HTR-8/SVneo (cell line): ENCODE measurements around the gene RIN3.

Source experiments
- DNase-seq: peaks from one replicate; pipeline ENCODE4 v3.0.0; 2011; ENCODE audit warnings: low spot score, mixed read lengths; ENCODE audit not compliant: insufficient read length
- FAIRE-seq: peaks from 2 replicates; lab custom pipeline; 2011; peaks lifted over from hg19 to GRCh38; lab: Jason Lieb, UNC

The RIN3 gene

GRCh38 chr14:92696366-92696765 lies 182.8 kb downstream of the RIN3 start:
- FAIRE-seq: no peak

GRCh38 chr14:92698393-92698792 lies 184.8 kb downstream of the RIN3 start:
- no peak for FAIRE-seq
- DNase-seq: no peak

More at GRCh38 chr14:92696366-92696765, 182.8 kb downstream of the RIN3 start:
- DNase-seq: no peak

GRCh38 chr14:92701826-92702225 lies 188.2 kb downstream of the RIN3 start:
- no peak for FAIRE-seq

GRCh38 chr14:92702441-92702918 lies 188.9 kb downstream of the RIN3 start:
- no peak for DNase-seq

More at GRCh38 chr14:92701826-92702225, 188.2 kb downstream of the RIN3 start:
- no peak for DNase-seq

GRCh38 chr14:92703516-92703915 lies 189.9 kb downstream of the RIN3 start:
- FAIRE-seq: no peak
- no peak for DNase-seq

More at GRCh38 chr14:92702441-92702918, 188.9 kb downstream of the RIN3 start:
- no peak for FAIRE-seq

GRCh38 chr14:92704036-92704804 lies 190.6 kb downstream of the RIN3 start:
- no peak for FAIRE-seq
- DNase-seq: no peak

- no peak for DNase-seq
- FAIRE-seq: no peak
Measured at GRCh38 chr14:92704821-92705220, 191.2 kb downstream of the RIN3 start.

- DNase-seq (no peak), FAIRE-seq (no peak)
Measured at GRCh38 chr14:92706386-92706785, 192.8 kb downstream of the RIN3 start.

- DNase-seq: no peak
- FAIRE-seq: no peak
Measured at GRCh38 chr14:92709340-92710000, 195.9 kb downstream of the RIN3 start.

GRCh38 chr14:92710001-92710341 lies 196.4 kb downstream of the RIN3 start:
- no peak for FAIRE-seq

GRCh38 chr14:92711976-92712653 lies 198.5 kb downstream of the RIN3 start:
- no peak for FAIRE-seq
- DNase-seq: no peak

More at GRCh38 chr14:92710001-92710341, 196.4 kb downstream of the RIN3 start:
- DNase-seq: no peak

GRCh38 chr14:92712654-92713051 lies 199.1 kb downstream of the RIN3 start:
- FAIRE-seq (no peak), DNase-seq (no peak)

GRCh38 chr14:92714739-92715307 lies 201.2 kb downstream of the RIN3 start:
- DNase-seq: peak; percentile 77
- FAIRE-seq: peak; percentile 46

- DNase-seq: no peak
- FAIRE-seq: no peak
Measured at GRCh38 chr14:92716131-92716530, 202.6 kb downstream of the RIN3 start.

- DNase-seq (no peak), FAIRE-seq (no peak)
Measured at GRCh38 chr14:92717571-92718042, 204.0 kb downstream of the RIN3 start.

- no peak for FAIRE-seq
- DNase-seq: no peak
Measured at GRCh38 chr14:92718664-92719063, 205.1 kb downstream of the RIN3 start.

GRCh38 chr14:92719421-92719820 lies 205.8 kb downstream of the RIN3 start:
- no peak for FAIRE-seq
- DNase-seq: no peak

- DNase-seq (no peak), FAIRE-seq (no peak)
Measured at GRCh38 chr14:92719890-92720323, 206.3 kb downstream of the RIN3 start.

- DNase-seq (no peak), FAIRE-seq (no peak)
Measured at GRCh38 chr14:92724516-92725340, 211.1 kb downstream of the RIN3 start.
